NT2/D1 (cell line): Measurements from ENCODE around the gene ST8SIA5.

Experiments
- DNase-seq: peaks from one replicate; pipeline ENCODE4 v3.0.0-alpha.2; 2011; ENCODE audit warnings: low read depth, low spot score
- H3K27me3 ChIP-seq: 2 replicates; pipeline ENCODE4 v1.6.0; 2011; ENCODE audit warnings: mild to moderate bottlenecking; ENCODE audit not compliant: insufficient read length, insufficient read depth
- H3K36me3 ChIP-seq: 2 replicates; pipeline ENCODE4 v1.6.1; 2011; ENCODE audit warnings: mild to moderate bottlenecking, low read length, mixed read lengths; ENCODE audit not compliant: insufficient read depth, insufficient read length
- H3K4me1 ChIP-seq: 2 replicates; pipeline ENCODE4 v1.5.1; 2011; ENCODE audit not compliant: insufficient read depth, insufficient read length
- H3K4me3 ChIP-seq: 2 replicates; pipeline ENCODE4 v1.5.1; 2011; ENCODE audit warnings: low read depth; ENCODE audit not compliant: insufficient read length
- H3K9ac ChIP-seq: 2 replicates; pipeline ENCODE4 v1.6.0; 2011; ENCODE audit warnings: low read depth; ENCODE audit not compliant: insufficient read length
- H3K9me3 ChIP-seq: 2 replicates; pipeline ENCODE4 v1.5.1; 2011; ENCODE audit warnings: mild to moderate bottlenecking, low read length; ENCODE audit not compliant: insufficient read depth
- SUZ12 ChIP-seq: IDR thresholded peaks from 2 replicates; pipeline ENCODE4 v1.6.1; 2011; ENCODE audit not compliant: insufficient read length, insufficient read depth; ENCODE audit errors: extremely low read depth
- YY1 ChIP-seq: IDR thresholded peaks from 2 replicates; pipeline ENCODE4 v1.6.1; 2011; ENCODE audit not compliant: insufficient read length, insufficient read depth
- ZNF274 ChIP-seq: IDR thresholded peaks from 2 replicates; pipeline ENCODE4 v1.6.1; 2011; ENCODE audit warnings: mild to moderate bottlenecking, low read depth, low read length

ST8SIA5 gene

GRCh38 chr18:46771141-46771540 lies 14.3 kb upstream of the ST8SIA5 start:
- no peaks in the 10 kb centered on the region for H3K36me3 ChIP-seq
- DNase-seq, result no peak
- H3K27me3 ChIP-seq, result no peaks in the 10 kb centered on the region
- H3K4me3 ChIP-seq, result no peak overlapping the region
- no peak for TF ChIP-seq ZNF274
- no peak overlapping the region for H3K9ac ChIP-seq
- H3K4me1 ChIP-seq, result no peaks in the 10 kb centered on the region
- no peaks in the 10 kb centered on the region for H3K9me3 ChIP-seq

- no peak overlapping the region for H3K9ac ChIP-seq
- H3K4me1 ChIP-seq, result no peaks in the 10 kb centered on the region
Measured at GRCh38 chr18:46770708-46771107, 13.9 kb upstream of the ST8SIA5 start.

GRCh38 chr18:46768166-46768921 lies 11.5 kb upstream of the ST8SIA5 start:
- Histone ChIP-seq H3K9me3 (no peaks in the 10 kb centered on the region), H3K4me3 (no peak overlapping the region), H3K27me3 (no peaks in the 10 kb centered on the region), H3K4me1 (no peaks in the 10 kb centered on the region), H3K9ac (no peak overlapping the region), H3K36me3 (no peaks in the 10 kb centered on the region)
- TF ChIP-seq SUZ12 (no peak), ZNF274 (no peak), YY1 (no peak)
- no peak for DNase-seq

More at GRCh38 chr18:46770708-46771107, 13.9 kb upstream of the ST8SIA5 start:
- Histone ChIP-seq H3K27me3 (no peaks in the 10 kb centered on the region), H3K4me3 (no peak overlapping the region), H3K36me3 (no peaks in the 10 kb centered on the region), H3K9me3 (no peaks in the 10 kb centered on the region)
- no peak for TF ChIP-seq SUZ12
- TF ChIP-seq ZNF274, result no peak
- TF ChIP-seq YY1, result no peak
- no peak for DNase-seq

- H3K27me3 ChIP-seq, result peaks cover 2% of the 10 kb centered on the region
- no peak overlapping the region for H3K4me3 ChIP-seq
- no peak for DNase-seq
- no peak for TF ChIP-seq SUZ12
- no peak for TF ChIP-seq YY1
- TF ChIP-seq ZNF274, result no peak
- H3K36me3 ChIP-seq, result no peaks in the 10 kb centered on the region
- H3K9ac ChIP-seq, result no peak overlapping the region
- no peaks in the 10 kb centered on the region for H3K9me3 ChIP-seq
- no peaks in the 10 kb centered on the region for H3K4me1 ChIP-seq
Measured at GRCh38 chr18:46767217-46767616, 10.4 kb upstream of the ST8SIA5 start.

- DNase-seq, result no peak
- Histone ChIP-seq H3K4me1 (no peaks in the 10 kb centered on the region), H3K27me3 (peaks cover 26% of the 10 kb centered on the region), H3K36me3 (no peaks in the 10 kb centered on the region), H3K4me3 (no peak overlapping the region), H3K9ac (no peak overlapping the region), H3K9me3 (no peaks in the 10 kb centered on the region)
- TF ChIP-seq SUZ12 (no peak), ZNF274 (no peak), YY1 (no peak)
Measured at GRCh38 chr18:46764586-46764985, 7.7 kb upstream of the ST8SIA5 start.

- H3K4me3 ChIP-seq, result no peak overlapping the region
- H3K36me3 ChIP-seq, result no peaks in the 10 kb centered on the region
- no peaks in the 10 kb centered on the region for H3K9me3 ChIP-seq
- no peaks in the 10 kb centered on the region for H3K4me1 ChIP-seq
- no peak for TF ChIP-seq ZNF274
- no peak for TF ChIP-seq SUZ12
- no peak for TF ChIP-seq YY1
- H3K27me3 ChIP-seq, result peaks cover 58% of the 10 kb centered on the region
- H3K9ac ChIP-seq, result no peak overlapping the region
- DNase-seq, result no peak
Measured at GRCh38 chr18:46761059-46761769, 4.4 kb upstream of the ST8SIA5 start.

GRCh38 chr18:46759890-46760289 lies 3.0 kb upstream of the ST8SIA5 start:
- H3K27me3 ChIP-seq, result peaks cover 69% of the 10 kb centered on the region
- H3K9ac ChIP-seq, result no peak overlapping the region
- H3K36me3 ChIP-seq, result no peaks in the 10 kb centered on the region
- H3K4me1 ChIP-seq, result peaks cover under 1% of the 10 kb centered on the region
- no peaks in the 10 kb centered on the region for H3K9me3 ChIP-seq
- no peak overlapping the region for H3K4me3 ChIP-seq
- DNase-seq, result no peak
- TF ChIP-seq SUZ12, result no peak
- no peak for TF ChIP-seq YY1
